ENCODE results near the gene RFNG.

The RFNG gene

DNA sequence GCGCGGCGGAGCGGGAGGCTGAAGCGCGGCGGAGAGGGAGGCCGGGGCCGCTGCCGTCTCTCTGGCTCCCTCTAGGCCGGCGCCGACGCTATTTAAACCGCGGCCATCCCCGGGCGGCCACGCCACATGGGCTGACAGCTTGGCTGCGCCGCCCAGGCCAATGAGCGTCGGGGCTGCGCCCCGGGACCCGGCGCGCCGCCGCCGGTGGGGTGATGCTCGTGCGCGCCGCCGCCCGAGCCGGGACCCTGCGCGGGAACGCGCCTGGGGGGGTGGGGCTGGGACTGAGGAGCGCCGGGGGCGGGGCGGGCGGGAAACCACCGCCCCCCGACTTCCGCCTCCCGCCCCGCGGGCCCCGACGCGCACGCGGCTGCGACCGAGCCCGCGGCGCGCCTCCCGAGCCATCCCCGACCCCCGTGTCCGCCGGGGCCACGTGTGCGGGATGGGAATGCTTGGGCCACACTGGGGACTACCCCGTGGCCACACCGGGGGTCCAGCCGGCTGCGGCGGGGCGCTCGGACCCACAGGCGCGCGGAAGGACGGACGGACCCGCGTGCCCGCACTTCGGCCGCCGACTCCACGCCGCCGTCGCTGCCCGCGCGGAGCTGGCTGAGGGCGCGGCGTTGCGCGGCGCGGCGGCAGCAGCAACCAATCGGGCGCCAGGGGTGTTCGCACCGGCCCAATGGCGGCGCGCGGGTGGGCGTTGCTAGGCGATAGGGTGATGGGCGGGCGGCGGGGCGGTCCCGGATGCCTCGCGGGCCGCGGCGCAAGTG, 46.7 kb upstream of the RFNG start, which contains the start of gene FASN:
Gene FASN (minus strand): TSS at position 68 of the 770 bp plus-strand sequence. CDS start 1,791 bp downstream, outside the sequence.
- Mint-ChIP-seq H3K4me1 (no peaks in the 10 kb centered on the region), H3K9me3 (no peaks in the 10 kb centered on the region), H3K4me3 (peak within 1 kb of the TSS; percentile 75 to 77 (median 77)), H3K27me3 (ENCODE audit: low read depth) (no peaks in the 10 kb centered on the region), H3K36me3 (ENCODE audit: low read depth) (peaks cover 2% of the 10 kb centered on the region), H3K27ac (no peak within 1 kb of the TSS)
- TF ChIP-seq, protein P1, sequence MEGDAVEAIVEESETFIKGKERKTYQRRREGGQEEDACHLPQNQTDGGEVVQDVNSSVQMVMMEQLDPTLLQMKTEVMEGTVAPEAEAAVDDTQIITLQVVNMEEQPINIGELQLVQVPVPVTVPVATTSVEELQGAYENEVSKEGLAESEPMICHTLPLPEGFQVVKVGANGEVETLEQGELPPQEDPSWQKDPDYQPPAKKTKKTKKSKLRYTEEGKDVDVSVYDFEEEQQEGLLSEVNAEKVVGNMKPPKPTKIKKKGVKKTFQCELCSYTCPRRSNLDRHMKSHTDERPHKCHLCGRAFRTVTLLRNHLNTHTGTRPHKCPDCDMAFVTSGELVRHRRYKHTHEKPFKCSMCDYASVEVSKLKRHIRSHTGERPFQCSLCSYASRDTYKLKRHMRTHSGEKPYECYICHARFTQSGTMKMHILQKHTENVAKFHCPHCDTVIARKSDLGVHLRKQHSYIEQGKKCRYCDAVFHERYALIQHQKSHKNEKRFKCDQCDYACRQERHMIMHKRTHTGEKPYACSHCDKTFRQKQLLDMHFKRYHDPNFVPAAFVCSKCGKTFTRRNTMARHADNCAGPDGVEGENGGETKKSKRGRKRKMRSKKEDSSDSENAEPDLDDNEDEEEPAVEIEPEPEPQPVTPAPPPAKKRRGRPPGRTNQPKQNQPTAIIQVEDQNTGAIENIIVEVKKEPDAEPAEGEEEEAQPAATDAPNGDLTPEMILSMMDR (IDR thresholded peaks at IDR 0.05; ENCODE audit: unreplicated experiment in 3 of 3) = peak; percentile 52 to 55 (median 53)

DNA sequence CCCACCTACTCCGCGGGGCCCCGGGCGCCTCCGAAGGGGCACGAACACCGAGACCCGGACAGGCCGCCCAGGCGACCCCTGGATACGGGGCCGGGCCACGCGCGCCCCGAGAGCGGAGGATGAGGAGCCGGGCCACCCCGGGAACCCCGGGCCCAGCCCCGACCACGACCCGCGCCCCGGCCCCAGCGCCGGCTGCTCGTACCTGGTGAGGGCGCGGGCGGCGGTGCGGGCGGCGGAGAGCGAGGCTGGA, 46.2 kb upstream of the RFNG start:
- Mint-ChIP-seq H3K4me3 (peak overlapping the region; percentile 68 to 74 (median 72)), H3K9me3 (no peaks in the 10 kb centered on the region), H3K4me1 (no peaks in the 10 kb centered on the region), H3K36me3 (ENCODE audit: low read depth) (peaks cover 5% of the 10 kb centered on the region), H3K27ac (no peak overlapping the region), H3K27me3 (ENCODE audit: low read depth) (no peaks in the 10 kb centered on the region)
- TF ChIP-seq, protein P1 (IDR thresholded peaks at IDR 0.05; ENCODE audit: unreplicated experiment in 3 of 3) = no peak

DNA sequence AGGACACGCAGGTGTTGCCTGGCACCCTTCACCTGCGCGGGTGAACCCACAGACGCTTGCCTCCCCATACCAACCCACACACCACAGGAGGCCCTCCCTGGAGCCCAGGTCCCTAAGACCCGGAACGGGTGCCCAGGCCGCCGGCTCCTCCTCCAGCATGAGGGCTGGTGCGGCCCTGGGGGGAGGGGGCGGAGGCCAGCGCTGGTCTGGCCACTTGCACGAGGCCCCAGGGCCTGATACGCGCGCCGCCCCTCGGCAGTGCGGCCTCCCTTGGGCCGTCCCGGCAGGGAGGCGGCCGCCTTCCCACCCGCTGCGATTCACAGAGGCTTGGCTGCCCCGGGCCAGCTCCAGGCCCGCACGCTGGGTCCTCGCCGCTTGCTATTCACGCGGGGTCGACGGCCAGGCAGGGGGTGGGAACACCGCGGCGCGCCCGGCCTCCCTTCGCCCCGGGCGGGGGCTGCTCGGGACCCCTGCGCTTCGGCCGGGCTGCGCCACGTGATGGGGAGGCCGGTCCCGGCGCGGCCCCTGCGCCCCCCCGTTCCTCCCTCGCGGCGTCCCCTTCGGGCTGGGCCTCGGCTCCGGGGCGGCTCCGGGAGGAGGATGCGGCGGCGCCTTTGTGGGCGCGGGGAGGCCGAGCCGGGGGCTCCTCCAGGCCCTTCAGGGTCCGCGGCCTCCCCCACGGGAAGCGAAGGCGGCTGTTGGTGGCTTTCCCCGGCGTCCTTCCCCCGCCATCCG, 45.7 kb upstream of the RFNG start:
- H3K4me3 Mint-ChIP-seq = peak overlapping the region; percentile 75 to 77 (median 77)
- H3K27ac Mint-ChIP-seq = no peak overlapping the region
- peaks cover 5% of the 10 kb centered on the region for H3K36me3 Mint-ChIP-seq (ENCODE audit: low read depth)
- TF ChIP-seq, protein P1 (IDR thresholded peaks at IDR 0.05; ENCODE audit: unreplicated experiment in 3 of 3) = no peak
- H3K9me3 Mint-ChIP-seq = no peaks in the 10 kb centered on the region
- H3K4me1 Mint-ChIP-seq = no peaks in the 10 kb centered on the region
- H3K27me3 Mint-ChIP-seq (ENCODE audit: low read depth) = no peaks in the 10 kb centered on the region

DNA sequence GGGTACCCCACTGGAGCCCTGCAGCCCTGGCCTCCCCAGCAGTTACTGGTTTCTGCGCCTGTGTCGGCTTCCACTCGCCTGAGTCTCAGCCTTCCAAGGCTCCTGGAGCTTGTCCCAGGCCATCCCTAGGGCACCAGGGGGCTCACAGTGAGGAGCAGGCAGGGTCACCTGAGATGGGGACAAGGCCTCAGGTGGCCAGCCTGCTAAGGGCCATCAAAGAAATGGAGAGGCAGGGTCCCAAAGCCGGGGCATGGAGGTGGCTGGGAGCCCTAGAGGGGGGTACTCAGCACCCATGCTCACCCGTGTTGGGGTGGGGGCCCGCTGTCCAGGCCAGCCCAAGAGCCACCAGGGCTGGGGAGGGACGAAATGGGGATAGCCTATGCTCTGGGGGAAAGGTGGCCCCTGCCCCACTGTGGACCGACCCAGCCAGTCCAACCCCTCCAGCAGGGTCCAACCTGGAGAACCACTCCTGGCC, 45.1 kb upstream of the RFNG start:
- H3K27me3 Mint-ChIP-seq (ENCODE audit: low read depth) = no peaks in the 10 kb centered on the region
- H3K36me3 Mint-ChIP-seq (ENCODE audit: low read depth) = peaks cover 5% of the 10 kb centered on the region
- H3K4me1 Mint-ChIP-seq = no peaks in the 10 kb centered on the region
- H3K9me3 Mint-ChIP-seq = no peaks in the 10 kb centered on the region
- TF ChIP-seq, protein P1 (IDR thresholded peaks at IDR 0.05; ENCODE audit: unreplicated experiment in 3 of 3) = no peak
- H3K4me3 Mint-ChIP-seq = peak overlapping the region; percentile 75 to 77 (median 77)
- no peak overlapping the region for H3K27ac Mint-ChIP-seq

DNA sequence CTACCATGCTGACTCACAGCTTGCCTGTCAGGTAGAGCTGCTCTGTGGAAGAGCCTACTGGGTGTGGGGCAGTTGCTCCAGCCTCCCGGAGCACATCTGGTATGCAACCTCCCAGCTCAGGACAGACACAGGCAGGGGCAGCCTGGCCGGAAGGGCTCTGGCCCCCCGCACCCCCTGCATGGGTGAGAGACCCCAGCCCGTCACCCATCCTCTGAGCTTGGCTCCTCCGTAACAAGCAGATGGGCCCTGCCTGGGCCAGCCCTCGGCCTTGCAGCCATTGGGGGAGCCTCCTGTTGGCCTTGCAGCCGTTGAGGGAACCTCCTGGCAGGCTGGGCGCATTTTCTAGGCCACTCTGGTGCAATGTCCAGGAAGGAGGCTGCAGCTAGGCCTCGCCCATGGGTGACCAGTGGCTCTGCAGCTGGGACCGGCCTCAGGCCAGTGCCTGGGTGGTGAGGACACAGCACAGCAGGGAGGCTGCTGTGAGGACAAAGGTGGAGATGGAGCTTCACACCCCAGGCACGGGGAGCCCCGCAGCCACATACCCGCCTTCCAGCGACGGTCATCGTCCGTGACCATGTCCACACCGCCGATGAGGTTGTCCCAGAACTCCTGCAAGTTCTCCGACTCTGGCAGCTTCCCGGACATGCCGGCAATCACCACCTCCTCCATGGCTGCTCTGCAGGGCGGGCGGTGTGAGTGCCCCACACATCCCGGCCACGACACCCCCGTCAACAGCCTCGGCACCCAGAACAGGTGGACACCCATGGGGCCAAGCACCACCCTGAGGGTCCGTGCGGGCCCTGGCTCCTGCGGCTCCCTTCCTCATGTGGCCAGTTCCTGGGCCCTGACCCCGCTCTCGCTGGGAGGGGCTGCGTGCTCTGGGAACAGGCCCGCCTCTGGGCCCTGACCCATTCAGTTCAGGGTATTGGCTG, 44.4 kb upstream of the RFNG start:
- no peaks in the 10 kb centered on the region for H3K9me3 Mint-ChIP-seq
- H3K27me3 Mint-ChIP-seq (ENCODE audit: low read depth) = no peaks in the 10 kb centered on the region
- peaks cover 5% of the 10 kb centered on the region for H3K36me3 Mint-ChIP-seq (ENCODE audit: low read depth)
- TF ChIP-seq, protein P1 (IDR thresholded peaks at IDR 0.05; ENCODE audit: unreplicated experiment in 3 of 3) = no peak
- no peak overlapping the region for H3K27ac Mint-ChIP-seq
- H3K4me3 Mint-ChIP-seq = peak overlapping the region; percentile 77 to 83 (median 79)
- H3K4me1 Mint-ChIP-seq = no peaks in the 10 kb centered on the region

Measured in nephron (organoid).